ENCODE results near the gene CTSK. TPM values are rescaled to one million over a fixed set of nuclear protein-coding genes. Genes with fewer than 3 reads are reported as not detected.
"Not testable (repeated sequence)": the region's sequence is repeated elsewhere in the genome, so short reads cannot be mapped to it uniquely, and the experiment has no call there.

The CTSK gene
- total RNA-seq, 1 donor from 2014 or later, result 1.8 TPM

DNA sequence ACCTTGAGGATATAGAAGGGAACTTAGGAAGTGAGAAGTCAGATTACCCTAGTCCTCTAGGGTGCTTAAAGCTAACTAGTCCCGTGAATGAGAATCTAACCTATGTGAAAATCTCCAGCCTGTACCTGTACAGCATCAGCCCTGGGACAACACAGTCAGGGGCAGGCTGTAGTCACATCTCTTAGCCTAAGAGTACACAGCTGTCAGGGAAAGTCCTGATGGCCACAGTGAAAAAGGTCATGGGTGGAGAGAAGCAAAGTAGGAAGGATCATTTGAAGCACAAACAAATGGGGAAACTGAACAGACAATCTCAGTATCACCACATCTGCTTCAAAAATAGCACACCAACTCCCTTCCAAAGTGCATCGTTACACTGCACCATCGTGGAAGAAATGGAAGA, 11.7 kb downstream of the CTSK start:
- Mint-ChIP-seq H3K27ac (no peak overlapping the region), H3K4me1 (ENCODE audit: low read depth) (no peaks in the 10 kb centered on the region), H3K9me3 (no peaks in the 10 kb centered on the region), H3K27me3 (ENCODE audit: insufficient read depth) (no peaks in the 10 kb centered on the region), H3K36me3 (ENCODE audit: low read depth) (peaks cover 15% of the 10 kb centered on the region), H3K4me3 (no peak overlapping the region)
- intact Hi-C loops (cut with micrococcal nuclease), result no loop called here
- DNase-seq (ENCODE audit: low spot score), result no peak

DNA sequence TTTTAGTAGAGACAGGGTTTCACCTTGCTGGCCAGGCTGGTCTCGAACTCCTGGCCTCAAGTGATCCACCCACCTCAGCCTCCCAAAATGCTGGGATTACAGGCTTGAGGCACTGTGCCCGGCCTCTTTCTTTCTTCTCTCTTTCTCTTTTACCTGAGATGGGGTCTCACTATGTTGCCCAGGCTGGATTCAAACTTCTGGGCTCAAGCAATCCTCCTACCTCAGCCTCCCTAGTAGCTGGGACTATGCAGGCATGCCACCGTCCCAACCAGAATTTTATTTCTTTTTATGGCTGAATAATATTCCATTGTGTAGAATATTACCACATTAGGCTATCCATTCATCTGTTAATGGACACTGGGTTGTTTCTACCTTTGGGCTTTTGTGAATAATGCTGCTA, 14.3 kb downstream of the CTSK start:
- H3K9me3 Mint-ChIP-seq; H3K4me1 Mint-ChIP-seq (ENCODE audit: low read depth); H3K27me3 Mint-ChIP-seq (ENCODE audit: insufficient read depth); H3K27ac Mint-ChIP-seq; H3K4me3 Mint-ChIP-seq; intact Hi-C loops (cut with micrococcal nuclease); DNase-seq (ENCODE audit: low spot score): not testable (repeated sequence)
- H3K36me3 Mint-ChIP-seq (ENCODE audit: low read depth), result peaks cover 15% of the 10 kb centered on the region

DNA sequence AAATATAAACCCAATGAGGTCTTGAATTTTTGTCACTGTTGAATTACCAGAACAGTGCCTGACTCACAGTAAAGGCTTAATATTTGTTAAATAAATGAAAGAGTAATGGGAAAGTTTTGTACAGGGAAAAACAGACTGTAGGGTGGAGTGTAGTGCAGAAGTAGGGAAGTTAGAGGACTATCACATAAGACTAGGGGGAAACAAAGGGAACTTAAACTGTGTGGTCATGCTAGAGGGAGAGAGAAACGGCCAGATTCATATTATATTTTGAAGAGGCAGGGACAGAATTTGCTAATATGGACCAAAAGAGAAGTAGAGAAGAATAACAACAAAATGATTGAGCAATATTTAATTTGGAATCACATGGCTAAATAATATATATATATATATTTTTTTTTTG, 14.8 kb downstream of the CTSK start:
- intact Hi-C loops (cut with micrococcal nuclease), result no loop called here
- Mint-ChIP-seq H3K27ac (no peak overlapping the region), H3K9me3 (no peaks in the 10 kb centered on the region), H3K4me1 (ENCODE audit: low read depth) (no peaks in the 10 kb centered on the region), H3K4me3 (no peak overlapping the region), H3K36me3 (ENCODE audit: low read depth) (peaks cover 15% of the 10 kb centered on the region), H3K27me3 (ENCODE audit: insufficient read depth) (no peaks in the 10 kb centered on the region)
- DNase-seq (ENCODE audit: low spot score), result no peak

DNA sequence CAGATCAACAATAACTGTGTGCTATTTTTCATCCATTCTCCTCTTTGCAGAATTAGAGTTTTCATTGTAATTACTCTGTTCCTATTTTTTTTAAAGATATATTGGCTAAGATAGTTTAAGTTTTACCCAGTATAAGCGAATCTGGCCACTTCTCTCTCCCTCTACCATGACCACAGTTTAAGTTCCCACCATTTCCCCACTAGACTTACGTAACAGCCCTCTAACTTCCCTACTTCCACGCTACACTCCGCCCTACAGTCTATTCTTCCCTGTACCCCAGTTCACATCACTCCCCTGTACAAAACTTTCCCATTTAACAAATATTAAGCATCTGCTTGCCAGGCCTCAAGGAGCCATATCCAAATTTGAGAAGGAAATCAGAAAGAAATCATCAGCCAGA, 16.5 kb downstream of the CTSK start:
- no peak overlapping the region for H3K4me3 Mint-ChIP-seq
- peaks cover 5% of the 10 kb centered on the region for H3K4me1 Mint-ChIP-seq (ENCODE audit: low read depth)
- intact Hi-C loops (cut with micrococcal nuclease), result no loop called here
- no peak overlapping the region for H3K27ac Mint-ChIP-seq
- no peak for DNase-seq (ENCODE audit: low spot score)
- no peaks in the 10 kb centered on the region for H3K9me3 Mint-ChIP-seq
- H3K27me3 Mint-ChIP-seq (ENCODE audit: insufficient read depth), result peaks cover 3% of the 10 kb centered on the region
- H3K36me3 Mint-ChIP-seq (ENCODE audit: low read depth), result peaks cover 10% of the 10 kb centered on the region

DNA sequence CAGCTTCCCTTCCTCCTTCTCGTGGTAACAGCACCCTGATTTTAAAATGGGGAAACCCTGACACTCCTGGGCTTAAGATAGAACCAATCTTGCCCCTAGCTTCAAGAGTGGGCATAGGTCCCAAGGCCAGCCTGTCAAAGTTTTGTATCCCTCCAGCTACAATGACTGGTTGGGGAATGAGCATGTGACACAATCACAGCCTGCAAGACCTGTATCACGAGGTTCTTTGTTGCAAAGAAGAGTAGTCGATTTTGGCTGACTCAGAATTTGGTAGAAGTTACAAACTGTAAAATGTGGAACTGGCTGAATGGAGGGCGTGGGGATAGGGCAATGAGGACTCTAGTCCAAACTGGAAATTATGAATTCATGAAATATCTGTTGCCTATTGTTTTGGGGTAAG, 18.7 kb downstream of the CTSK start:
- intact Hi-C loops (cut with micrococcal nuclease), result no loop called here
- Mint-ChIP-seq H3K27me3 (ENCODE audit: insufficient read depth) (peaks cover 3% of the 10 kb centered on the region), H3K36me3 (ENCODE audit: low read depth) (no peaks in the 10 kb centered on the region), H3K4me3 (no peak overlapping the region), H3K27ac (no peak overlapping the region), H3K9me3 (no peaks in the 10 kb centered on the region), H3K4me1 (ENCODE audit: low read depth) (peaks cover 5% of the 10 kb centered on the region)
- no peak for DNase-seq (ENCODE audit: low spot score)

DNA sequence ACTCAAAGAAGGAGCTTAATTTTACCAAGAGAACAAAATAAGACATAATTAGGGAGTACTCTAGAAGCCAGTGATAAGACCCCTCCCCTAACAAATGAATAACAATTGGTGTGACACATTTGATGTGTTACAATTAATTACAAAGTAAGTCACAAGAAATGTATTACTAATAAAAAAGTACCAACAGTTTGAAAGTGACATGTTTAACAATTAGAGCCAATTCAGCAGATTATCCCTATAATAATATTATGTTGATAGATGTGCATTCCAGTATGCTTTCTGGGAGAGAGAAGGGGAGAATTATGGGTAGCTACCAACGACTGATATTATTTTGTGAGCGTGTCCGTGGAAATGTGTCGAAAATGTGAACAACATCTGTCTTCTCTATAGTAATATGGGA, 19.1 kb downstream of the CTSK start:
- Mint-ChIP-seq H3K4me3 (no peak overlapping the region), H3K9me3 (no peaks in the 10 kb centered on the region), H3K36me3 (ENCODE audit: low read depth) (no peaks in the 10 kb centered on the region), H3K4me1 (ENCODE audit: low read depth) (peaks cover 5% of the 10 kb centered on the region), H3K27ac (no peak overlapping the region), H3K27me3 (ENCODE audit: insufficient read depth) (peaks cover 4% of the 10 kb centered on the region)
- DNase-seq (ENCODE audit: low spot score), result no peak
- intact Hi-C loops (cut with micrococcal nuclease), result no loop called here

DNA sequence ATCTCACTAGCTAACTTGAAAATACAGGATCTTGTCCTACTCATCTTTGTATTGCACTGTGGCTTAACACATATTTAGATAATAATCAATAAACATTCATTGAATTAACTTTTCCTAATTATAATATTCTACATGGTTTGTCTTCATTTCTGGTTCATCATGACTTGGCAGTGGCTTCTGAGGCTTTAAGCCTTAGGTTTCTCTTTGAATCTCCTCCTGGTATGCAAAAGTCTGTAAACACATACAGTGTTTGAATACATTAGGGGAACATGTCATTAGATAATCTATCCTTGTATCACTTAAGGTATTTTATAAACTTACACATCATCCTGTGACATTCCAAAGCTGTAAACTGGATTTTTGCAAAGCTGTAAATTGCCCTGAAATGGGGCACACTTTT, 20.6 kb downstream of the CTSK start:
- intact Hi-C loops (cut with micrococcal nuclease), result no loop called here
- Mint-ChIP-seq H3K4me1 (ENCODE audit: low read depth) (peaks cover 5% of the 10 kb centered on the region), H3K27me3 (ENCODE audit: insufficient read depth) (peaks cover 4% of the 10 kb centered on the region), H3K27ac (no peak overlapping the region), H3K36me3 (ENCODE audit: low read depth) (no peaks in the 10 kb centered on the region), H3K4me3 (no peak overlapping the region), H3K9me3 (no peaks in the 10 kb centered on the region)
- no peak for DNase-seq (ENCODE audit: low spot score)

DNA sequence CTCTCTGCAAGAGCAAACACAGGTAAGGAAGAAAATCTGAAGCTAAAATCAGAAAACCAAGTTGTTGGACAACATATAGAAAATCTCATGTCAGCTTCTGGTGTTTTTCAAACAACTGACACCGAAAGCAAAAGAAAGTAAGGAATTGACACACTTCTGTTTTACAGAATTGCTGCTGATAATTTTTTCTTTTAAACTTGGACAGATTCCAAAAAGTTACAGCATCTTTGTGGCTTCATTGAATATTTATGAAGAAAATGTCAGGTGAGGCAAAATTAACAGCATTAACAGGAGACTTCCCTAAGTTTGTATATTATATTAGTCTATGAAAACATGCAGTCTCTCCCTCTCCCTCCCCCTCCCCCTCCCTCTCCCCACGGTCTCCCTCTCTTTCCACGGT, 27.6 kb downstream of the CTSK start:
- no peak for DNase-seq (ENCODE audit: low spot score)
- intact Hi-C loops (cut with micrococcal nuclease), result no loop called here
- Mint-ChIP-seq H3K27me3 (ENCODE audit: insufficient read depth) (peaks cover 2% of the 10 kb centered on the region), H3K36me3 (ENCODE audit: low read depth) (no peaks in the 10 kb centered on the region), H3K27ac (no peak overlapping the region), H3K4me3 (no peak overlapping the region), H3K4me1 (ENCODE audit: low read depth) (peaks cover 13% of the 10 kb centered on the region), H3K9me3 (no peaks in the 10 kb centered on the region)

DNA sequence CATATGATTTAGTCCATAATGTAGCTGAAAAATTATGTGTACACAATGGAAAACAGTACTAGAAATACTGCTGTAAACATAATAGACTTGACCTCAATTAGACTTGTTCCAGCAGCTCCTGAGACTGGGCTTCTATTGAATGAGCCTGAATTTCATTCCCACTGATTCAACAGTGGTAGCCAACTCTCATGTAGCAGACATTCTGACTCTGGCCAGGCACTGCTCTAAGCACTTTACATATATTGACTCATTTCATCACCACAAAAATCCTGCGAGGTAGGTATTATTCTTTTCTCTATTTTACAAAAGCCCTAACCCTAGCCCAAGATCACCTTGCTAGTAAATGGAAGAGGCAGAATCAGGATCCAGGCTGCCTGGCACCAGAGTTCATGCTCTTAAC, 29.7 kb downstream of the CTSK start:
- no peak overlapping the region for H3K27ac Mint-ChIP-seq
- H3K4me3 Mint-ChIP-seq, result no peak overlapping the region
- H3K27me3 Mint-ChIP-seq (ENCODE audit: insufficient read depth), result no peaks in the 10 kb centered on the region
- H3K4me1 Mint-ChIP-seq (ENCODE audit: low read depth), result peaks cover 13% of the 10 kb centered on the region
- no peak for DNase-seq (ENCODE audit: low spot score)
- H3K36me3 Mint-ChIP-seq (ENCODE audit: low read depth), result no peaks in the 10 kb centered on the region
- intact Hi-C loops (cut with micrococcal nuclease), result no loop called here
- no peaks in the 10 kb centered on the region for H3K9me3 Mint-ChIP-seq

DNA sequence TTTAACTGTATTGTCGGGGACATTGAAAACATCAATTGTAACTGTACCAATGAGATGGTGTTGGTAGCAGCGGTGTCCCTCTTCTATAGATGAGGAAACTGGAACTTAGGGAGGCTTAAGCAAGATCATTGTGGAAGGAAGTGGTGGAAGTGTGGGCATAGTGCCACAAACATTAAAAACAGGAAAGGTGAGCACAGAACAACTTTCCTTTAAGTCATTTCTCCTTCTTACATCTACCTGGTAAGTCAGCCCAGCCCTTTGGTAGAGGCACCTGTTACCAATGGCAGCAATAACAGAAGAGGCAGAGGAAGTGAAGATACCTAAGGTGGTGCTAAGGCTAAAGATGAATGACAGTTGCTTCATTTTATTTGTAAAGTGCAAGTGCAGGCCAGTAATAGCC, 30.5 kb downstream of the CTSK start:
- no peaks in the 10 kb centered on the region for H3K36me3 Mint-ChIP-seq (ENCODE audit: low read depth)
- no peak overlapping the region for H3K4me3 Mint-ChIP-seq
- H3K4me1 Mint-ChIP-seq (ENCODE audit: low read depth), result peaks cover 13% of the 10 kb centered on the region
- DNase-seq (ENCODE audit: low spot score), result no peak
- no peak overlapping the region for H3K27ac Mint-ChIP-seq
- intact Hi-C loops (cut with micrococcal nuclease), result no loop called here
- peaks cover 3% of the 10 kb centered on the region for H3K27me3 Mint-ChIP-seq (ENCODE audit: insufficient read depth)
- H3K9me3 Mint-ChIP-seq, result no peaks in the 10 kb centered on the region

DNA sequence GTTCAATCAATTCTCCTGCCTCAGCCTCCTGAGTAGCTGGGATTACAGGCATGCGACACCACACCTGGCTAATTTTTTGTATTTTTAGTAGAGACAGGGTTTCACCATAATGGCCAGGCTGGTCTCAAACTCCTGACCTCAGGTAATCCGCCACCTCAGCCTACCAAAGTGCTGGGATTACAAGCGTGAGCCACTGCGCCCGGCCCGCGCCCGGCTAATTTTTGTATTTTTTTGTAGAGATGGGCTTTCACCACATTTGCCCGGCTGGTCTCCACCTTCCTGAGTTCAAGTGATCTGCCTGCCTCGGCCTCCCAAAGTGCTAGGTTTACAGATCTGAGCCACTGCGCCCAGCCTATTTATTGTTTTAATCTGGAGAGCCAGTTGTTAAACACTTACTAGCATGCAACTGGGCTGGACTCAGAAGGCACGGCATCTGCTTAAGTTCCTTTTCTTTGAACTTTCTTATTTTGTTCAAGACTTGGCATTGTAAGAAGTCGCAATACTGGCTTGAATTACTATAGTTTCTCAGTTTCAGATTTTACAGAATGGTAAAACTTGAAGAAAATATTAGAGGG, 32.0 kb downstream of the CTSK start:
- intact Hi-C loops (cut with micrococcal nuclease); H3K9me3 Mint-ChIP-seq; H3K36me3 Mint-ChIP-seq (ENCODE audit: low read depth); H3K4me3 Mint-ChIP-seq; H3K27me3 Mint-ChIP-seq (ENCODE audit: insufficient read depth); DNase-seq (ENCODE audit: low spot score); H3K27ac Mint-ChIP-seq: not testable (repeated sequence)
- peaks cover 28% of the 10 kb centered on the region for H3K4me1 Mint-ChIP-seq (ENCODE audit: low read depth)

DNA sequence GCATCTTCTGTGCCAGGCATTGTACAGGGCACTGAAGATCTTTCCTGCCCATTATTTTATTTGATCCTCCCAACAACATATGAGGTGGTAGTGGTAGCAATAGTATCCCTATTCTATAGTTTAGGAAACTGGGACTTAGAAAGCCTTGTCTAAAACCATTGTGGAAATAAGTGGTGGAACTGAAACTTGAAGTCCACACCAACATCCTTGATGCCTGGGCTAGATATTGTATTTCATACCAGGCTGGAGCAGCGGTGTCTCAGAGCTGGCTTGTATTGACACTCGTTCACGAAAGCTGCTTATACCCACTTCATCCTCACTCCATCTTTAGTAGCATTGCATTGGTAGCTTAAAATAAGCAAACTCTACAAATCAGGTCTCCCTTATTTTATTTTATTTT, 32.8 kb downstream of the CTSK start:
- DNase-seq (ENCODE audit: low spot score), result no peak
- Mint-ChIP-seq H3K27me3 (ENCODE audit: insufficient read depth) (peaks cover 10% of the 10 kb centered on the region), H3K27ac (no peak overlapping the region), H3K4me3 (no peak overlapping the region), H3K9me3 (no peaks in the 10 kb centered on the region), H3K4me1 (ENCODE audit: low read depth) (peaks cover 35% of the 10 kb centered on the region), H3K36me3 (ENCODE audit: low read depth) (no peaks in the 10 kb centered on the region)
- intact Hi-C loops (cut with micrococcal nuclease), result no loop called here

DNA sequence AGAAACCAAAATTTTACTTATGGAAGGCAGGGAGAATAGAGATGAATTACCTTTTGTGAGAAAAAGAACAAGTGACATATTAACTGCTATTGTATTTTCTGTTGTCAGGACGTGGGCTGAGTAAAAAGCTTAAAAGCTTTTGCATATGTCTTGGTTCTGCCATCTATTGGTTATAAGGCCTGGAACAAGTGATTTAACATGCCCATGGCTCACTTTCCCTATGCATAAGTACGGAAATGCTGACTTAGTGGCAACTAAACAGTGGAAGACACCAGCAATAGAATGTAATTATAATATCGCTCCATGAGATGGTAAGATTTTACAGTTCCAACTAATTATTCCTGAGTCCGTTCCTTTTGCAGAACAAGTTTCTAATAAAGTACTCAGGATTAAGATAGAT, 35.7 kb downstream of the CTSK start:
- DNase-seq (ENCODE audit: low spot score), result no peak
- intact Hi-C loops (cut with micrococcal nuclease), result no loop called here
- Mint-ChIP-seq H3K4me1 (ENCODE audit: low read depth) (peaks cover 24% of the 10 kb centered on the region), H3K4me3 (no peak overlapping the region), H3K36me3 (ENCODE audit: low read depth) (no peaks in the 10 kb centered on the region), H3K27ac (no peak overlapping the region), H3K9me3 (no peaks in the 10 kb centered on the region), H3K27me3 (ENCODE audit: insufficient read depth) (peaks cover 23% of the 10 kb centered on the region)

DNA sequence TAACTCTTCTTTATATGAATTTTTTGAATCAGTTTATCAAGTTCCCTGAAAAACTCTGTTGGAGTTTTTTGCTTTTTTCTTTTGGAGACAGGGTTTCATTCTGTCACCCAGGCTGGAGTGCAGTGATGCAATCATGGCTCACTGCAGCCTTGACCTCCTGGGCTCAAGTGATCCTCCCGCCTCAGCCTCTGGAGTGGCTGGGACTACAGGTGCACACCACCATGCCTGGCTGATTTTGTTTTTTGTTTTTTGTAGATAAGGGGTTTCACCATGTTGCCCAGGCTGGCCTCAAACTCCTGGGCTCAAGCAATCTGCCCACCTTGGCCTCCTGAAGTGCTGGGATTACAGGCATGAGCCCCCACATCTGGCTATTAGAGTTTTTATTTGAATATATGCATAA, 40.4 kb downstream of the CTSK start:
- H3K4me3 Mint-ChIP-seq; H3K9me3 Mint-ChIP-seq; H3K36me3 Mint-ChIP-seq (ENCODE audit: low read depth); DNase-seq (ENCODE audit: low spot score); H3K27ac Mint-ChIP-seq: not testable (repeated sequence)
- intact Hi-C loops (cut with micrococcal nuclease), result loop anchor here (5.0 kb wide), 2 partner anchors 75 to 200 kb away; no protein-coding TSS in a partner anchor
- Mint-ChIP-seq H3K27me3 (ENCODE audit: insufficient read depth) (peaks cover 20% of the 10 kb centered on the region), H3K4me1 (ENCODE audit: low read depth) (peaks cover 50% of the 10 kb centered on the region)
